OCI-LY7 (cell line): ENCODE data around the gene TSPO.

Experiments used
- CTCF ChIP-seq: fragments of 200-600 bp; sonication (generic); conservative IDR thresholded peaks from 2 replicates; pipeline ENCODE4 v1.5.1; 2014; ENCODE audit warnings: mild to moderate bottlenecking, antibody characterized with exemption, low read length, moderate library complexity, mixed read lengths
- EZH2phosphoT487 ChIP-seq: fragments of 200-600 bp; sonication (generic); IDR thresholded peaks from 2 replicates; pipeline ENCODE4 v1.6.1; 2018; ENCODE audit warnings: low read depth, borderline replicate concordance, mild to moderate bottlenecking, mixed run types, antibody characterized with exemption, low read length, moderate library complexity, mixed read lengths

- TF ChIP-seq CTCF = no peak
- TF ChIP-seq EZH2phosphoT487 = no peak
Measured at GRCh38 chr22:43177479-43177878, 26.1 kb downstream of the TSPO start.
